ENCODE results near the gene LY6G5C. TPM values are rescaled to one million over a fixed set of nuclear protein-coding genes. Genes with fewer than 3 reads are reported as not detected.

Gene LY6G5C
- polyA plus RNA-seq, 3 donors: 4.8 to 7.3 (median 5.8) TPM

DNA sequence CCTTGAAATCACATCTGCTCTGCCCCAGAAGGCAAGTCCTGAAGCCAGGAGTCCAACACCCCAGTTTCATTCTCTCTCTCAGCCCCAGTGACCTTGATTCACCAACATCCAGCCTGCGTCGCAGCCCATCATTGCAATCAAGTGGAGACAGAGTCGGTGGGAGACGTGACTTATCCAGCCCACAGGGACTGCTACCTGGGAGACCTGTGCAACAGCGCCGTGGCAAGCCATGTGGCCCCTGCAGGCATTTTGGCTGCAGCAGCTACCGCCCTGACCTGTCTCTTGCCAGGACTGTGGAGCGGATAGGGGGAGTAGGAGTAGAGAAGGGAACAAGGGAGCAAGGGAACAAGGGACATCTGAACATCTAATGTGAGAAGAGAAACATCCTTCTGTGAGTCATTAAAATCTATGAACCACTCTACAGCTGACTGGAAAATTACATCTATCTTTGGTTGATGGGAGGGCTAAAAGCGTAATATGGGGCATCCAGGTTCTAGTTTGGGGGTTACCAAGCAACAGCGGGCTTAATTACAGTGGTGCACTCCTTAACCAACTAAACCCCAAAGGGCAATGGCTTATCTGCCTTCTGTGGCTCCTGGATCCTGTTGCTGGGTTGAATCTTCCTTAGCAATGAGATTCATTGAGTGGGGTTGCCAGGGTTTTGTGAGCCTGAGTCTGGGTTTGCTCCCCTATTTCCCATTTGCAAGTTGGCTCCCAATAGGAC is 36.8 kb upstream of the LY6G5C start:
- 94% methylated on average over 6 of the region's 10 CpGs for WGBS (ENCODE audit: insufficient coverage)
- DNase-seq: no peak
- Histone ChIP-seq H3K9me3 (replicated peaks in 1 of 2; ENCODE audit: control insufficient read depth in 1 of 2, insufficient read depth in 1 of 2, low read length in 2 of 2) (no peaks in the 10 kb centered on the region), H4K20me1 (ENCODE audit: insufficient read depth, low read length) (no peaks in the 10 kb centered on the region), H3K4me3 (replicated peaks in 1 of 3; ENCODE audit: low read depth in 2 of 3, low read length in 3 of 3) (no peak overlapping the region), H3K9ac (ENCODE audit: insufficient read depth, low read length, poor library complexity, severe bottlenecking) (no peak overlapping the region), H3K4me1 (ENCODE audit: control insufficient read depth in 1 of 2, insufficient read depth in 2 of 2, low read length in 2 of 2) (no peaks in the 10 kb centered on the region), H3K79me2 (ENCODE audit: insufficient read depth, low read length) (no peaks in the 10 kb centered on the region), H3K27me3 (ENCODE audit: control insufficient read depth in 2 of 2, insufficient read depth in 2 of 2, low read length in 2 of 2) (no peaks in the 10 kb centered on the region), H3K27ac (ENCODE audit: low read depth in 1 of 2, low read length in 2 of 2) (no peak overlapping the region), H3K4me2 (replicated peaks; ENCODE audit: extremely low read depth, low read length, poor library complexity, severe bottlenecking) (no peak overlapping the region), H2AFZ (ENCODE audit: insufficient read depth, low read depth, low read length, poor library complexity, severe bottlenecking) (no peak overlapping the region), H3K36me3 (replicated peaks in 1 of 2; ENCODE audit: control insufficient read depth in 1 of 2, insufficient read depth in 2 of 2, low read length in 2 of 2) (no peaks in the 10 kb centered on the region)
- TF ChIP-seq, protein P1, sequence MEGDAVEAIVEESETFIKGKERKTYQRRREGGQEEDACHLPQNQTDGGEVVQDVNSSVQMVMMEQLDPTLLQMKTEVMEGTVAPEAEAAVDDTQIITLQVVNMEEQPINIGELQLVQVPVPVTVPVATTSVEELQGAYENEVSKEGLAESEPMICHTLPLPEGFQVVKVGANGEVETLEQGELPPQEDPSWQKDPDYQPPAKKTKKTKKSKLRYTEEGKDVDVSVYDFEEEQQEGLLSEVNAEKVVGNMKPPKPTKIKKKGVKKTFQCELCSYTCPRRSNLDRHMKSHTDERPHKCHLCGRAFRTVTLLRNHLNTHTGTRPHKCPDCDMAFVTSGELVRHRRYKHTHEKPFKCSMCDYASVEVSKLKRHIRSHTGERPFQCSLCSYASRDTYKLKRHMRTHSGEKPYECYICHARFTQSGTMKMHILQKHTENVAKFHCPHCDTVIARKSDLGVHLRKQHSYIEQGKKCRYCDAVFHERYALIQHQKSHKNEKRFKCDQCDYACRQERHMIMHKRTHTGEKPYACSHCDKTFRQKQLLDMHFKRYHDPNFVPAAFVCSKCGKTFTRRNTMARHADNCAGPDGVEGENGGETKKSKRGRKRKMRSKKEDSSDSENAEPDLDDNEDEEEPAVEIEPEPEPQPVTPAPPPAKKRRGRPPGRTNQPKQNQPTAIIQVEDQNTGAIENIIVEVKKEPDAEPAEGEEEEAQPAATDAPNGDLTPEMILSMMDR (IDR thresholded peaks at IDR 0.05): no peak
- peaks cover 0 to 1% of the 10 kb centered on the region in 2 donors for H3K36me3 Mint-ChIP-seq
- H3K4me1 Mint-ChIP-seq: peaks cover under 1% of the 10 kb centered on the region
- H3K9me3 Mint-ChIP-seq: peaks cover 0 to 1% (median 0%) of the 10 kb centered on the region in 7 donors
- H3K27me3 Mint-ChIP-seq (ENCODE audit: low read depth in 3 of 3): peaks cover 5 to 7% (median 5%) of the 10 kb centered on the region in 3 donors
- intact Hi-C loops (cut with micrococcal nuclease): no loop called here
- peak overlapping the region in 1 of 7 donors; percentile 65 for H3K27ac Mint-ChIP-seq
- no peak overlapping the region for H3K4me3 Mint-ChIP-seq

DNA sequence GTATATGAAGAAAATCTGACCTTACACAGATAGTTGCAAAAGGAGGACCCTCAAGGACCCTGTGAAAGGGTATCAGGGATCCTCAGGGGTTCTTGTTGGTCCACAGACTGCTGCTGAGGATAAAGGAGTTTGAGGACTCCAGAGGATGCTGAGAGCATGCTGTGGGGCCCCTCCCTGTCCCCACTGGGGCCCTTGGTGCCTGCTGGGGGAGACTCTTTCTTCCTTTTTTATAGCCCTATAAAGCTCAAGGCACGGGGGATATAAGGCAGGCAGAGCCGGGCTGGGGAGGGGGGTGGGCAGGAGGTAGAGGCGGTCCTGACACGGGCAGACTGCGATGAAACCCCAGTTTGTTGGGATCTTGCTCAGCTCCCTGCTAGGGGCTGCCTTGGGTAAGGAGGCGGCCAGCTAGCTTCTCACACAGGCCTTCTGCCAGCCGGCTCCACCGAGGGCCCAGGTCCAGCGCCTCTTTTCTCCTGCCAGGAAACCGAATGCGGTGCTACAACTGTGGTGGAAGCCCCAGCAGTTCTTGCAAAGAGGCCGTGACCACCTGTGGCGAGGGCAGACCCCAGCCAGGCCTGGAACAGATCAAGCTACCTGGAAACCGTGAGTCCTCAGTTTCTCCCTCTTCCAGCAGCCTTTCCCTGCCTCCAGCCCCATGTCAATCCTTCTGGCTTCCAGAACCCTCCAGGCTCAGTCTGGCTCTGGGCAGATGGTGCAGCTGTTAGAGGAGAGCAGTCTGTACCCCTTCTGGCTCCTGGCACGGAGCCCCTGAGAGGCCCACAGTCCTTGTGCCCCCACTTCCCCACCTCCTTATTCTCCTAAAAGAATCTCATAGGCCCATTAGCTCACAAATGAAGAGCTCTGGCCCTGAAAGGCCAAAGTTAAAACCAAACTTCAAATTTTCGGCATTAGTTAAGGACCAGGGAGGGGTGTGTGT is 34.4 kb upstream of the LY6G5C start, which contains the start of gene LY6G6D:
Gene LY6G6D, plus strand, starts transcription at position 327 of the 937 bp plus-strand sequence. Its CDS starts 8 bp downstream, at position 335.
- peaks cover 1 to 8% (median 4%) of the 10 kb centered on the region in 3 donors for H3K27me3 Mint-ChIP-seq (ENCODE audit: low read depth in 3 of 3)
- Histone ChIP-seq H3K9me3 (replicated peaks in 1 of 2; ENCODE audit: control insufficient read depth in 1 of 2, insufficient read depth in 1 of 2, low read length in 2 of 2) (no peaks in the 10 kb centered on the region), H3K27ac (ENCODE audit: low read depth in 1 of 2, low read length in 2 of 2) (no peak within 1 kb of the TSS), H3K27me3 (ENCODE audit: control insufficient read depth in 2 of 2, insufficient read depth in 2 of 2, low read length in 2 of 2) (no peaks in the 10 kb centered on the region), H3K79me2 (ENCODE audit: insufficient read depth, low read length) (no peaks in the 10 kb centered on the region), H3K4me1 (ENCODE audit: control insufficient read depth in 1 of 2, insufficient read depth in 2 of 2, low read length in 2 of 2) (peaks cover 20 to 23% of the 10 kb centered on the region in 2 donors), H2AFZ (ENCODE audit: insufficient read depth, low read depth, low read length, poor library complexity, severe bottlenecking) (no peak within 1 kb of the TSS), H3K36me3 (replicated peaks in 1 of 2; ENCODE audit: control insufficient read depth in 1 of 2, insufficient read depth in 2 of 2, low read length in 2 of 2) (no peaks in the 10 kb centered on the region), H3K4me2 (replicated peaks; ENCODE audit: extremely low read depth, low read length, poor library complexity, severe bottlenecking) (no peak within 1 kb of the TSS), H3K9ac (ENCODE audit: insufficient read depth, low read length, poor library complexity, severe bottlenecking) (no peak within 1 kb of the TSS), H4K20me1 (ENCODE audit: insufficient read depth, low read length) (no peaks in the 10 kb centered on the region), H3K4me3 (replicated peaks in 1 of 3; ENCODE audit: low read depth in 2 of 3, low read length in 3 of 3) (no peak within 1 kb of the TSS)
- peaks cover 0 to 2% (median 0%) of the 10 kb centered on the region in 7 donors for H3K9me3 Mint-ChIP-seq
- peaks cover 24% of the 10 kb centered on the region for H3K4me1 Mint-ChIP-seq
- WGBS (ENCODE audit: insufficient coverage): 87% methylated on average over 13 of the region's 16 CpGs
- intact Hi-C loops (cut with micrococcal nuclease): no loop called here
- H3K4me3 Mint-ChIP-seq: no peak within 1 kb of the TSS
- no peaks in the 10 kb centered on the region for H3K36me3 Mint-ChIP-seq
- TF ChIP-seq, protein P1 (IDR thresholded peaks at IDR 0.05): no peak
- no peak within 1 kb of the TSS for H3K27ac Mint-ChIP-seq
- DNase-seq: no peak

All from CD14-positive monocyte (primary cell).